Measurements from ENCODE around the gene LTK. TPM values are rescaled to one million over a fixed set of nuclear protein-coding genes. Genes with fewer than 3 reads are reported as not detected.

Gene LTK
- total RNA-seq, 1 experiment from 2014 or later: 9.2 TPM

DNA sequence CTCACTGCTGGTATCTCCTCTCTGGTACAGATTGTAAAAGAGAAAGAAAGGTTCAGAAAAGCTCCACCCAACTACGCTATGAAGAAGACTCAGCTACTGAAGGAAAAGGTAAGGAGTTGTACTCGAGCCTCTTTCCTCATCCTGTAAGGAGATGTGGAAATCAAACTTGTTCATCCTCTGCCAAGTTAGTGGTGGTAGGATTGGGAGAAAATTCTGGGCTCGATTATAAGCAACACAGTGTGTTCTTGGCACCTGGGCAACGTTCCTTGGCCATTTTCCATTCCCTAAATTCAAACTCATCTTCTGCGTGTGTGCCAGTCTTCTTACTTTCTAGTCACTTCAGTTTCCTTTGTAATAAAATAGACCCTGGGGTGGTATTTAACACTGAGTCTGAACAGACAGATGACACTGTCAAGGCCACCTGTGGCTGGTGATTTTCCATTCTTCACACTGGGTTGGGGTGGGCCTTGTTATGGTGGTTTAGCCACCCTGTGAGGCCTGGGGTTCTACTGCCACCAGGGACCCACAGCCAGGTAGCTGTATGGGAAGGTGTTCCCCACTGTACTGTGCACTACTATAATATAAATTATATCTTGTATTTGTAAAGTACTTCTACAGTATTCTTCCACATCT lies 37.1 kb downstream of the LTK start:
- ATAC-seq: no peak
- H3K4me3 ChIP-seq (replicated peaks in 1 of 2; ENCODE audit: low read depth in 1 of 2, low read length in 2 of 2): no peak overlapping the region
- DNase-seq (ENCODE audit: low read depth, low spot score): no peak
- H3K36me3 ChIP-seq (ENCODE audit: control insufficient read depth in 1 of 2, insufficient read depth in 2 of 2, low read length in 2 of 2): peaks cover 41 to 48% of the 10 kb centered on the region in 2 experiments
- ChIA-PET POLR2A (no interaction called here), RAD21 (ENCODE audit: low non-redundant PET in 1 of 2, low total read pairs in 2 of 2, uncharacterized antibody in 2 of 2, unreplicated experiment in 2 of 2) (no interaction called here), CTCF (interaction anchor here (1.2 kb wide), 1 partner anchor 10 kb away, joined by 3 read pairs; no protein-coding TSS in a partner anchor)
- no peaks in the 10 kb centered on the region for H3K4me1 ChIP-seq (ENCODE audit: control insufficient read depth in 1 of 2, insufficient read depth in 2 of 2, low read length in 2 of 2)
- TF ChIP-seq, protein P1, sequence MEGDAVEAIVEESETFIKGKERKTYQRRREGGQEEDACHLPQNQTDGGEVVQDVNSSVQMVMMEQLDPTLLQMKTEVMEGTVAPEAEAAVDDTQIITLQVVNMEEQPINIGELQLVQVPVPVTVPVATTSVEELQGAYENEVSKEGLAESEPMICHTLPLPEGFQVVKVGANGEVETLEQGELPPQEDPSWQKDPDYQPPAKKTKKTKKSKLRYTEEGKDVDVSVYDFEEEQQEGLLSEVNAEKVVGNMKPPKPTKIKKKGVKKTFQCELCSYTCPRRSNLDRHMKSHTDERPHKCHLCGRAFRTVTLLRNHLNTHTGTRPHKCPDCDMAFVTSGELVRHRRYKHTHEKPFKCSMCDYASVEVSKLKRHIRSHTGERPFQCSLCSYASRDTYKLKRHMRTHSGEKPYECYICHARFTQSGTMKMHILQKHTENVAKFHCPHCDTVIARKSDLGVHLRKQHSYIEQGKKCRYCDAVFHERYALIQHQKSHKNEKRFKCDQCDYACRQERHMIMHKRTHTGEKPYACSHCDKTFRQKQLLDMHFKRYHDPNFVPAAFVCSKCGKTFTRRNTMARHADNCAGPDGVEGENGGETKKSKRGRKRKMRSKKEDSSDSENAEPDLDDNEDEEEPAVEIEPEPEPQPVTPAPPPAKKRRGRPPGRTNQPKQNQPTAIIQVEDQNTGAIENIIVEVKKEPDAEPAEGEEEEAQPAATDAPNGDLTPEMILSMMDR (IDR thresholded peaks at IDR 0.05 in 2 of 3, conservative IDR thresholded peaks at IDR 0.05 in 1 of 3; ENCODE audit: borderline replicate concordance in 1 of 3, insufficient read depth in 1 of 3, low read depth in 2 of 3, low read length in 2 of 3): no peak
- no peak for TF ChIP-seq JUND (IDR thresholded peaks at IDR 0.05)
- no peaks in the 10 kb centered on the region for H3K27me3 ChIP-seq (ENCODE audit: insufficient read depth, low read length)
- no peak overlapping the region for H3K27ac ChIP-seq (ENCODE audit: low read depth, low read length)
- H4K20me1 ChIP-seq (ENCODE audit: insufficient read depth): no peaks in the 10 kb centered on the region
- H2AFZ ChIP-seq (ENCODE audit: low read depth, low read length, poor library complexity, severe bottlenecking): no peak overlapping the region
- H3K9me2 ChIP-seq (ENCODE audit: insufficient read depth): no peaks in the 10 kb centered on the region
- no TSS peak for BruUV-seq (replicated peaks)
- no peak overlapping the region for H3K4me2 ChIP-seq (ENCODE audit: low read length)
- no peaks in the 10 kb centered on the region for H3K9me3 ChIP-seq (ENCODE audit: control insufficient read depth in 1 of 2, insufficient read depth in 1 of 2, low read depth in 1 of 2, low read length in 2 of 2)
- intact Hi-C loops (cut with micrococcal nuclease): no loop called here
- H3K9ac ChIP-seq (ENCODE audit: low read length): no peak overlapping the region
- no peaks in the 10 kb centered on the region for H3K79me2 ChIP-seq (ENCODE audit: insufficient read depth, low read length)

DNA sequence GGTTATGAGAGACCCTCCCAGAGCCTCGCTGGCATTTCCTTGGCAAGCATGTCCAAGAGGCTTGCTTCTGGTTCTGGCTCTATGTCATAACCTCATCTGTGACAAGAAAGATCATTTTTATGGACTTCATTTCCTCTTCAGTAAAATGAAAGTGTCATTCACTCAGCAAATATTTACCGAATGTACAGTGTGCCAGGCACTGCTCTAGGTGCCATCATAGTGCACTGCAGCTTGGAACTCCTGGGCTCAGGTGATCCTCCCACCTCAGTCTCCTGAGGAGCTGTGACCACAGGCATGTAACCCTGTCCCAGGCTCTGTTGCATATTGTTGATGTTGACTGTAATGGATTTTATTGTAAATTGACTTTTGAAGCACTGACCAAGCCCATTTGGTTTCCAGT lies 38.7 kb downstream of the LTK start:
- Histone ChIP-seq H3K4me2 (ENCODE audit: low read length) (no peak overlapping the region), H3K9me3 (ENCODE audit: control insufficient read depth in 1 of 2, insufficient read depth in 1 of 2, low read depth in 1 of 2, low read length in 2 of 2) (no peaks in the 10 kb centered on the region), H3K9me2 (ENCODE audit: insufficient read depth) (no peaks in the 10 kb centered on the region), H2AFZ (ENCODE audit: low read depth, low read length, poor library complexity, severe bottlenecking) (no peak overlapping the region), H3K79me2 (ENCODE audit: insufficient read depth, low read length) (no peaks in the 10 kb centered on the region), H4K20me1 (ENCODE audit: insufficient read depth) (no peaks in the 10 kb centered on the region), H3K4me1 (ENCODE audit: control insufficient read depth in 1 of 2, insufficient read depth in 2 of 2, low read length in 2 of 2) (no peaks in the 10 kb centered on the region), H3K36me3 (ENCODE audit: control insufficient read depth in 1 of 2, insufficient read depth in 2 of 2, low read length in 2 of 2) (peaks cover 42 to 43% of the 10 kb centered on the region in 2 experiments), H3K4me3 (replicated peaks in 1 of 2; ENCODE audit: low read depth in 1 of 2, low read length in 2 of 2) (no peak overlapping the region), H3K9ac (ENCODE audit: low read length) (no peak overlapping the region), H3K27ac (ENCODE audit: low read depth, low read length) (no peak overlapping the region), H3K27me3 (ENCODE audit: insufficient read depth, low read length) (no peaks in the 10 kb centered on the region)
- ChIA-PET POLR2A (interaction anchor here (1.9 kb wide), 1 partner anchor 9 kb away, joined by 5 read pairs; no protein-coding TSS in a partner anchor), RAD21 (ENCODE audit: low non-redundant PET in 1 of 2, low total read pairs in 2 of 2, uncharacterized antibody in 2 of 2, unreplicated experiment in 2 of 2) (no interaction called here), CTCF (interaction anchor here (1.4 kb wide), 1 partner anchor 9 kb away, joined by 5 read pairs; no protein-coding TSS in a partner anchor)
- BruUV-seq (replicated peaks): no TSS peak
- intact Hi-C loops (cut with micrococcal nuclease): no loop called here
- ATAC-seq (no peak), DNase-seq (ENCODE audit: low read depth, low spot score) (no peak)
- TF ChIP-seq CEBPB (IDR thresholded peaks at IDR 0.05; ENCODE audit: low read depth) (no peak), POLR2AphosphoS5 (IDR thresholded peaks at IDR 0.05; ENCODE audit: low read depth, low read length) (no peak), EZH2phosphoT487 (IDR thresholded peaks at IDR 0.05; ENCODE audit: borderline replicate concordance) (no peak), EGR1 (IDR thresholded peaks at IDR 0.05; ENCODE audit: low read depth) (no peak), YY1 (IDR thresholded peaks at IDR 0.05; ENCODE audit: extremely low read depth, insufficient replicate concordance, low read depth, low read length) (no peak), TCF7L2 (IDR thresholded peaks at IDR 0.05; ENCODE audit: borderline replicate concordance, extremely low read depth, insufficient read depth, insufficient read length) (no peak), RAD21 (IDR thresholded peaks at IDR 0.05; ENCODE audit: low read depth) (no peak)
- TF ChIP-seq, protein P2, sequence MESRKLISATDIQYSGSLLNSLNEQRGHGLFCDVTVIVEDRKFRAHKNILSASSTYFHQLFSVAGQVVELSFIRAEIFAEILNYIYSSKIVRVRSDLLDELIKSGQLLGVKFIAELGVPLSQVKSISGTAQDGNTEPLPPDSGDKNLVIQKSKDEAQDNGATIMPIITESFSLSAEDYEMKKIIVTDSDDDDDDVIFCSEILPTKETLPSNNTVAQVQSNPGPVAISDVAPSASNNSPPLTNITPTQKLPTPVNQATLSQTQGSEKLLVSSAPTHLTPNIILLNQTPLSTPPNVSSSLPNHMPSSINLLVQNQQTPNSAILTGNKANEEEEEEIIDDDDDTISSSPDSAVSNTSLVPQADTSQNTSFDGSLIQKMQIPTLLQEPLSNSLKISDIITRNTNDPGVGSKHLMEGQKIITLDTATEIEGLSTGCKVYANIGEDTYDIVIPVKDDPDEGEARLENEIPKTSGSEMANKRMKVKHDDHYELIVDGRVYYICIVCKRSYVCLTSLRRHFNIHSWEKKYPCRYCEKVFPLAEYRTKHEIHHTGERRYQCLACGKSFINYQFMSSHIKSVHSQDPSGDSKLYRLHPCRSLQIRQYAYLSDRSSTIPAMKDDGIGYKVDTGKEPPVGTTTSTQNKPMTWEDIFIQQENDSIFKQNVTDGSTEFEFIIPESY (IDR thresholded peaks at IDR 0.05; ENCODE audit: extremely low read depth, insufficient replicate concordance, low read length): no peak
- TF ChIP-seq, protein P3, sequence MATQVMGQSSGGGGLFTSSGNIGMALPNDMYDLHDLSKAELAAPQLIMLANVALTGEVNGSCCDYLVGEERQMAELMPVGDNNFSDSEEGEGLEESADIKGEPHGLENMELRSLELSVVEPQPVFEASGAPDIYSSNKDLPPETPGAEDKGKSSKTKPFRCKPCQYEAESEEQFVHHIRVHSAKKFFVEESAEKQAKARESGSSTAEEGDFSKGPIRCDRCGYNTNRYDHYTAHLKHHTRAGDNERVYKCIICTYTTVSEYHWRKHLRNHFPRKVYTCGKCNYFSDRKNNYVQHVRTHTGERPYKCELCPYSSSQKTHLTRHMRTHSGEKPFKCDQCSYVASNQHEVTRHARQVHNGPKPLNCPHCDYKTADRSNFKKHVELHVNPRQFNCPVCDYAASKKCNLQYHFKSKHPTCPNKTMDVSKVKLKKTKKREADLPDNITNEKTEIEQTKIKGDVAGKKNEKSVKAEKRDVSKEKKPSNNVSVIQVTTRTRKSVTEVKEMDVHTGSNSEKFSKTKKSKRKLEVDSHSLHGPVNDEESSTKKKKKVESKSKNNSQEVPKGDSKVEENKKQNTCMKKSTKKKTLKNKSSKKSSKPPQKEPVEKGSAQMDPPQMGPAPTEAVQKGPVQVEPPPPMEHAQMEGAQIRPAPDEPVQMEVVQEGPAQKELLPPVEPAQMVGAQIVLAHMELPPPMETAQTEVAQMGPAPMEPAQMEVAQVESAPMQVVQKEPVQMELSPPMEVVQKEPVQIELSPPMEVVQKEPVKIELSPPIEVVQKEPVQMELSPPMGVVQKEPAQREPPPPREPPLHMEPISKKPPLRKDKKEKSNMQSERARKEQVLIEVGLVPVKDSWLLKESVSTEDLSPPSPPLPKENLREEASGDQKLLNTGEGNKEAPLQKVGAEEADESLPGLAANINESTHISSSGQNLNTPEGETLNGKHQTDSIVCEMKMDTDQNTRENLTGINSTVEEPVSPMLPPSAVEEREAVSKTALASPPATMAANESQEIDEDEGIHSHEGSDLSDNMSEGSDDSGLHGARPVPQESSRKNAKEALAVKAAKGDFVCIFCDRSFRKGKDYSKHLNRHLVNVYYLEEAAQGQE (IDR thresholded peaks at IDR 0.05; ENCODE audit: low read depth): no peak

Data from HCT116 (cell line).